ENCODE measurements around the gene ST6GALNAC2. TPM values are rescaled to one million over a fixed set of nuclear protein-coding genes. Genes with fewer than 3 reads are reported as not detected.

The ST6GALNAC2 gene
- polyA plus RNA-seq, 1 donor, result 8.1 TPM

DNA sequence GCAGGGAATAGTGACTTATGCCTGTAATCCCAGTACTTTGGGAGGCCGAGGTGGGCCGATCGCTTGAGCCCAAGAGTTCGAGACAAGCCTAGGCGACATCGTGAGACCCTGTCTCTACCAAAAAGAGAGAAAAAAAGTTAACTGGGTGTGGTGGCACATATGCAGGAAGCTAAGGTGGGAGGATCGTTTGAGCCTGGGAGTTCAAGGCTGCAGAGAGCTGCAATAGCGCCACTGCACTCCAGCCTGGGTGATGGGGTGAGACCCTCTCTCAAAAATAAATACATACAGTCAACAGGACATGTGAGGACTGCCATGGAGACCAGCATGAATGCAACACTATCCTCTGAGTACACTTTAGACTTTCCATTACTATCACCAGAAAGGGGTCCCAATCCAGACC, 15.4 kb upstream of the ST6GALNAC2 start:
- no peak for DNase-seq

DNA sequence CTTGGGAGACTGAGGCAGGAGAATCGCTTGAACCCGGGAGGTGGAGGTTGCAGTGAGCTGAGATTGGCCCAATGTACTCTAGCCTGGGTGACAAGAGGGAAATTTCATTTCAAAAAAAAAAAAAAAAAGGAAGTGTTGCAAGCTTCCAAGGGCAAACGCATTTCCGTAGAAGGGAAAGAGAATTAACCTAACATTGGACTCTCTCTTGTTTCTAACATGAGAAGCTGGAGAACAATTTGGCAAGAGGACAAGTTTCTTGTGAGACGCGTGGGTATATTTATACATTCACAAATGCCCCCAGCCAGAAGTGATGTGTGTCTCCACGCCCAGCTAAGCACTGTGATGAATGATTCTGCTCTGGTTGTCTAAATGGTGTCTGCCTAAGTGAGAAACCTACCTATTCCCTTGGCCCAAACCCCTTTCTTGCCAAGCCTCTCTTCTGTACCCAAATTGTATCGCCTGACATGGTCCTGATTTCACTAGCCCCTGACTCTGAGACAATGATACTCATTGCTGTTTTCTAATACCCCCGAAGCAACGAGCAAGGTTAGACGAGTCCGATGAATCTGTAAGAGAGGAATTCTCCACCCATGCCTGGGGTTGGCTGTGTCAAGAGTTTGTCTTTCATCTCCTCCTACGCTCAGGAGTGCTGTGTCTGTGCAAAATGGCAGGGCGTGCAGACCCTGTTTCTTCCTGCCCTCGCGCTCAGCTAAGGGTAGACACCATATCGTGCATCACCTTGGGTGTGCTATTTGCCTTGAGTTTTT, 14.2 kb upstream of the ST6GALNAC2 start:
- DNase-seq, result no peak

DNA sequence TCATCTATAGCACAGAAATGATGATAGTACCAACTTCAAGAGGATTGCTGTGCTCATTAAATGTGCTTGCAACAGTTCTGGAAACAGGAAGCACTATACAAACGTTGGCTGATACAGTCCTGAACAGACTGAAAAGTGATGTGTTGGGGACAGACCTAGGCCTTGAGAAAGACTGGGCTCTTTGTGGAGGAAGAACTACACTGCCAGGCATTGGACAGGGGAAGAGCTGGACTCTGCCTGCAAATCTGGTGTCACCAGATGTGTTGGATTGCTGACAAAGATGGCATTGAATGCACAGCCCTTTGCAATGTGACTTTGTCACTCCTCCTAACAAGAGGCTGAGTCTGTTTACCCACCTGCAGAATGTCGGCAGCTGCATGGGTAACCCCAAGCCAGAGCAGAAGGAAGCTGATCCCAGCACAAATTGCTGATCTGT, 12.4 kb upstream of the ST6GALNAC2 start:
- no peak for DNase-seq

DNA sequence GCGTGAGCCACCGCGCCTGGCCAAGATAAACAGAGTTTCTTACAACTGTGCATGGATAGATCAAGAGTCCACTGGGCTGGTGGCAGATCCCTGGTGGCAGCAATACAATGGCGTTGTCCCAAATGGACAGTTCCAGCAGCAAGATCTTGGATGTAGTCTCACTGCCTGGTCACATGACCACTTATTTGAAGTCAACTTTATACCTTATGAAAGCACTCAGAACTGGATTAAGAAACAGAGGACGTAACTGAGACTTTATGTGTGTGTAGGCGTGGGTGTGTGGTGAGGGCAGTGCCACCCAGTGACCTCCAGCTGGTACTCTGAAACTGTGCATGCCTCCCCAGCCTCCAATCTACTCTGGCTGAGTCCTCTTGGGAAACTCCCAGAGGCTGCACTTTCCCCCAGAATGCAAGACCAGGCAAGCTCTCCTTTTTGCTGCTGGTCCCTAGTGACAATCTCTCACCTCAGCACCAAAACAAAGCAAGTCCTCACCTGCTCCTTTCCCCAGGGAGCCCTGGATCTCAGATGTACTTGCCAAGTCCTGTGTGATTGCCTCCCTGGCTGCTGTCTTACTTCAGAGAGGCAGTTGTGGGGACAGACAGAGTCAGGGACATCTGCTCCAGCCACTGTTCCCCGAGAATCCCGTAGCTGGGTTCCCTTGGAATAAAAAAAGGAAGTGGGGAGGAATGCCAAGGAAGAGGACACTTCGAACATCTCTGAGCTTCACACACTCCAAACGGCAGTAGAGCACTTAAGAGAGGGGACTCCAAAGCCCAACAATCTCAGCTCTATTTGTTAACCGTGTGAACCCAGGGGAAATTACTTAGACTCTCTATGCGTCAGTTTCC, 11.7 kb upstream of the ST6GALNAC2 start:
- no peak for DNase-seq

DNA sequence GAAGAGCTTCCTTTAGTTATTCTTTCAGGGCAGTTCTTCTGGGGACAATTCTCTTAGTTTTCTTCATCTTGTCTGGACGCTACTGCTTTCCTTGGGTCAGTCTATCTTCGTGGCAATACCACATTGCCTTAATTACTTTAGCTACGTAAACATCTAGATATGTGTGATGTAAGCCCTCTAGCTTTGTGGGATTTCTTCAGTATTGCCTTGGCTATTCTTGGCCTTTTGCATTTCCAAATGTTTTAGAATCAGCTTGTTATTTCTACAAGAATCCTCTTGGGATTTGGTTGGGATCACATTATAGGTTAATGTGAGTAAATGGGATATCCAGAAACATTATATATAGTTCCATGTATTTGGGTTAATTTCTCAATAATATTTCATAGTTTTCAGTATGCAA, 9.0 kb upstream of the ST6GALNAC2 start:
- DNase-seq, result no peak

DNA sequence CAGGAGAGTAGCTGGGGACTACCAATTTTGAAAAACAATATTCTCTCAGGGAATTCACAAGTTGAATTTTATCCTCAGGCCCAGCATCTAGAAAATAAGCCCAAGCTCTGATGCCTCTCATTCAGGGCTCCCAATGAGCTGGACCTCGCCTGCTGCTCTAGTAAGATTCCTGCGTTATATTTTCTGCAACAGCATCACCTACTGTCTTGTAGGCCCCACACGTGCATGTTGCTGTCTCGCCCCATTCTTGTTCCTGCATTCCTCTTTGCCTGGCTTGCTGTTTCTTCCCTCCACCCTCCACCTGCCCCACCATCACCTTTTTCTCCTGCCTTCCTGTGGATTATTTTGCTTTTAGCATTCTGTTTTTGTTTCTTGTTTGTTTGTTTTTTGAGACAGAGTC, 8.3 kb upstream of the ST6GALNAC2 start:
- no peak for DNase-seq

DNA sequence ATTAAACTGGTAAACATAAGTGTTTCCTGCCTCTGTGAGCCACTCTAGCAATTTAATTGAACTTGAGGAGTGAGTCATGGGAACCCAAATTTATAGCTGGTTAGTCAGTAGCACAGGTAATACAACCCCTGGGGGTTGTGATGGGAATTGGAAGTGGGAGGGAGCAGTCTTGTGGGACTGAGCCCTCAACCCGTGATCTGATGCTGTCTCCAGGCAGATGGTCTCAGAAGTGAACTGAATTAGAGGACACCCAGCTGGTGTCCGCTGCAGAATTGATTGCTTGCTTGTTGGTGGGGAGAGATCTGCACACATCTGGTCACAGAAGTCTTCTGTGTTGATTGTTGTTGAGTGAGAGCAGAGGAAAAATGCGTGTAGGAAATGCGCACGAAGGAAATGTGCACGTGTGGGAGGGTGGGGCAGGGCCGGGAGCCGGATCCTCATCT, 7.7 kb upstream of the ST6GALNAC2 start:
- DNase-seq, result no peak

DNA sequence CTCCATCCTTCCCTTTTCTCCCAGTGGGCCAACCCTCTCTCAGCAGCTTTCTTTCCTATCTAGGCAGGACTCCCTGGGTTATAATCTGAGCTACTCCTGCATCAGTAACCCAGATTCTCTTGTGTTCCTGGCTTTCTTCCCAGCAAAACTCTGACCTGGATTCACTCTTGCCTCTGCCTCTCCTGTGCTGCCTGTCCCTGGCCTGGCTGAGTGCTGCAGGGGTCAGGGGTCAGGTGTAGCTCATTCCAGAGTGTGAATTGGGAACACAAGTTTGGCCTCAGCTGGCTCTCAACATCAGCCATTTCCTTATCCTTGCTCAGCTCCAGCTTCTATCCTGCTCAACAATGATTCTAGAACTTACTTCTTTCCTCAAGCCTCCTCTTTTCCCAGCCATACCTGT, 2.5 kb upstream of the ST6GALNAC2 start:
- DNase-seq, result no peak

DNA sequence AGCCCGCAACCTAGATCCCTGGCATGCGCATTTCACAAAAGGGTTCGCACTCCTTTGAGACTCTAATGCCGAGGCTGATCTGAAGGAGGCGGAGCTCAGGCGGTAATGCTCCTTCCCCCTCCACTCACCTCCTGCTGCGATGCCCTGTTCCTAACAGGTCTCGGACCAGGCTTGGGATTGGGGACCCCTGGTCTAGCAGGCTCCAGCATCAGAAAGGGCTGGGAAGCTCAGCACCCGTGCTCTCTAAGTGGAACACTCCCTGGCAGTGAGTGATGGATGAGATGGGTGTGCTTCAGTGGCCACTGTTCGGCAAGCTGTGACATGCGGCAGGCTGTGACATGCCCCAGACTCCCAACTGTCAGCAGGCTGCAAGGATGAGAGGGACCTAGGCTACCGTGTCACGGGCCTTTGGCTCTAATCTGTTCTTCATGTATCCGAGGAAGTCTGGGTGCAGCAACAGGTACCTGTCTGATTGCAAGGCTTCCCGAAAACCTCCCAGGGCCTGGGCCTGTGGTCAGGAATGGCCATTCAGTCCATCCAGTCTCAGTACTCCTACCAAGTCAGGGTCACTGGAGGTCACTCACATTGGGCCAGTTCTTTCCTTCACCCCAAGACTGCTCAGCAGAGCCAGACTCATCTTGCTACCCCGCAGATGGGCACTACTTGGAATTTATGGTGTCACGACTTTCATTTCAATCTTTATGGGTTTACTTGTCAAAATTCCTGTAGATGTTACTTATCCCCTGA, 1.3 kb upstream of the ST6GALNAC2 start:
- DNase-seq, result no peak

DNA sequence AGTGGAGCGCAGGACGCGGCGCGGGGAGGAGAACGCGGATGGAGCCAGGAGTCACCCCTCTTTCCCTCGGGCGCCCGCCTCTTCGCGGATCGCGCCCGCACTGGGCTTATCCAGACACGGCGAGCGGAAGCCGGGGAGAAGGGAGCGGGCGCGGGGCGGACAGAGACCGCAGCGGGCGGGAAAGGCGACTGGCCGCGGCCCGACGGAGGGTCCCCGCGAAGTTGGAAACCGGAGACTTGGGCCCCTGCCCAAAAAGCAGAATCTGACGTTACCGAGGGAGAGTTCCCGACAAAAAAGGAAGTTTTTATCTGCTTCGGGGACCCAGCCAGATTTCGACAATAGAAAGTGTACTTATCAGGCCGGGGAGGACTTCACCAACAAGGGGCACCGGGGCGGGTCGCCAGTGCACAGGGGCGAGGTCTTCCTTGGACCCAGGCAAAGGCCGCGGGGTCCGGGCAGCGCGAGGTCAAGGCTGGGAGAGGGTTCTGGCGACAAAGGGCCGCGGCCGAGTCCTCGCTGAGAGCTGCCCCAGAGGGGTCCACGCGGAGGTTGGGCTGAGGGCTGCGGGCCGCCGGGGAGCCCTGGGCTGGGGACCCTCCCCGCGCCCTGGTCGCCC, 519 bp downstream of the ST6GALNAC2 start:
- DNase-seq, result no peak

DNA sequence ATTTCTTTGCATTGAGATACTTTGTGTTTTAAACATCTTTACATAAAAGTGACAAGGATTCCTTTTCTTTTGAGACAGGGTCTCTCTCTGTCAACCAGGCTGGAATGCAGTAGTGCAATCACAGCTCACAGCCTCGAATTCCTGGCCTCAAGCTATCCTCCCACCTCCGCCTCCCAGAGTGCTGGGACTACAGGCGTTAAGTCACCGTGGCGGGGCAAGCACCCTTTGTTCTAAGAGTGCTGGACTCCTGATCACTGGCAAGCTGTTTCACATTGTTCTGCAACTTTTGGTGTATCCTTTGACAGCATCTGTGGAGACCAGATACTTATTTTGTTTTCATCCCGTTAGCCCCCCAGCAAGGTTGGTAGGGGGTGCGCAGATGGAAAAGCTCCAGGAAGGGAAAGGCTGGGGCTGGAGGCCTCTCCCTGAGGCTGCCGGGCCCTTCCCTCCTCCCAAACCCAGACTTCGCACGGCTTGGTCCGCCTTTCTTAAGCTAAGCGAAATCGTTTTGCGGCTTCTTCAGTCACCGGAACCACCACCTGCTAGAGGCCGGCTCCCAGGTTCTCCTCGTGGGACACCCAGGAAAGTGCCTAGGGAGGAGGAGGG, 1.1 kb downstream of the ST6GALNAC2 start:
- DNase-seq, result no peak

DNA sequence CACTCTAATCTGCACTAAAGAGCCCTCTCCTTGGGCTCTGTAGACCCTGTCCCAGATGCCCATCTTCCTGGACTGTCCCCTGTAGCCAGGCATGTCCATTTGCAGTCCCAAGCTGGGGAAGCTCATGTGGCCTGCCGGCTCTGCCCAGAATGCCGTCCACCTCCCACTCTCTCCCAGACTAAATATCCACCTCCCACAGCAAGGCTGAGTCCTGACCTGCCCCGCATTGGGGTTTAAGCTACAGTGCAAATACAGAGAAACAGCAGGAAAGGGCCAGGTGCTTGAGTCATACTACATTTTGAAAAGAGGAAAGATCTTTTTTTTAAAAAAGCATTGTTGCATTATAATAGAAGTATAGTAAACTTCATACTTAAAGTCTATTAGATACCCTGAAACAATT, 3.0 kb downstream of the ST6GALNAC2 start:
- DNase-seq, result no peak

DNA sequence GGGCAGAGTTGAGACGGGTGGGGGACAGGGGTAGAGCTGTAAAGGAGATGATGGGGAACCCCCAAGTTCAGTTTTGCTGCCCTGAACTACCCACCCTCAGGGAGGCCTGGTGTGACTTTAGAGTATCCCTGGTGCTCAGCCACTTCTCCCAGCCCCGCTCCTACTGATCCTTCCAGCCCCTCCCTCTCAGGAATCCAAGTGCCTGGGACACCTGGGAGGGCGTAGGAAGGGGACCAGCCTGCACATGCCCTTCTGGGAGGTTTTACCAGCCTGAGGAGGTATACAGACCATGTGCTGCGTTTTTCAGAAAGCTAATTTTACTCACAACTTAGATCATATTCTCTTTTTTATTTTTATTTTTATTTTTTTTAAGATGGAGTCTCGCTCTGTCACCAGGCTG, 4.1 kb downstream of the ST6GALNAC2 start:
- no peak for DNase-seq

DNA sequence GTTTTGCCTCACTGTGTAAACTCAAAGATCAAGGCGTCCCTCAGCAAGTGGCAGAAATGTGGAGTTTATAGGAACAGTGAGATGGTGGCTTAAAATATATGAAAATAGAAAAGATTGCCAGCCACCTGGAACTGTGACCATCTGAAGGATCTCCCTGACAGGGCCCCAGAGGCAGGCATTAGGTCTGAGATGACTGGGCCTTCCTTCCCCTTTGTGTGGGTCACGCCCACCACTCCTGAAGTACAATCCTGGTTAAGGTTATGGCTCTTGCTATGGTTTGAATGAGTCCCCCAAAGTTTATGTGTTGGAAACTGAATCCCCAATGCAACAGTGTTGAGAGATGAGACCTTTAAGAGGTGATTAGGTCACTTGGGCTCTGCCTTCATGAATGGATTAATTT, 6.4 kb downstream of the ST6GALNAC2 start:
- no peak for DNase-seq

DNA sequence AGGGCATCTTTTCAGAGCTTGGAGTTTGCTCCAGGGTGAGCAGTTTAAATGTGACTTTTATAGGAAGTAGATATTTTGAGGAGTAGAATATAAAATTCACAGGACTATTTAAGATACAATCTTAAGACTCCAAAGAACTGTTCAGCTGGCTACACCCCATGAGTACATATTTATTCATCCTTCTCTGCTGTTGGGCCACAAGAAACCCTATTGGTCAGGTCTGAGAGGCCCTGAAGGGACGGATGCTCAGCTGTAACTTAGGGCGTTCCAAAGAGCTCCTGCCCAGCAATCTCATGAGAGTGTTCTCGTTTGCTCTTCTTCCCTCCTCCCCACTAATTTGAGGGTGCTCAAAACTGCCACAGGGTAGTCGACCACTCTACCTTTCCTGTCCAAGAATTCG, 7.3 kb downstream of the ST6GALNAC2 start:
- no peak for DNase-seq

DNA sequence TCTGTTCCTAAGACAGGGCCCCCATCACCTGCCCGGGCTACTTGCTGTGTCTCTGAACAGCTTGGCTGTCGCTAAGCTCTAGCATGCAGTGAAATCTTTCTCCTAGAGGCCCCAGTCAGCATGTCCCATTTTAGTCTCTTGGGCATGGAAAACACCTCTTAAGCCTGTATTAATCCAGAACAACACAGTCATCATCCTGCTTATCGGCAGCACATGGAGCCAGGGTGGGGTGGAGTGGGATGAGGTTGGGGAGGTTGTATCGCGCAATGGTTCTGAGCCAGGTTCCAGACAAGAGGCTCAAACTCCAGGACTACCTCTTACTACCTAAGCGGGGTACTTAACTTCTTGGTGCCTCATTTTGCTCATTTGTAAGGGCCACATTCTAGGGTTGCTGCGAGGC, 7.8 kb downstream of the ST6GALNAC2 start:
- no peak for DNase-seq

DNA sequence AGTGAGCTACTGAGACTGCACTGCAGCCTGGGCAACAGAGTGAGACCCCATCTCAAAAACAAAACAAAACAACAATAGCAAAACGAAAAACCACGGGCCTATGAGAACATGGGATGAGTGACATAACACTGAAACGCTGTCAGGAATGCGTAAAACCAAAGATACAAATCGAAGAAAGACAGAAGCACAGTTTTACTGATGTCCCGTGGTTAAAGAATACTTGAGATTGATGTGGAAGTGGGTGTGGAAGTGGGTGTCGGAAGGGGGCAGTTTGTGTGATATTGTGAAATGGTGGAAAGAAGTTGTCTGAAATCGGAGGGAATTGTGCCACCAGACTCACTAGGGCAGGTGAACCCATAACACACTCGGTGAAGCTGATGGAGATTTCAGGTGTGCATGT, 9.5 kb downstream of the ST6GALNAC2 start:
- DNase-seq, result no peak

DNA sequence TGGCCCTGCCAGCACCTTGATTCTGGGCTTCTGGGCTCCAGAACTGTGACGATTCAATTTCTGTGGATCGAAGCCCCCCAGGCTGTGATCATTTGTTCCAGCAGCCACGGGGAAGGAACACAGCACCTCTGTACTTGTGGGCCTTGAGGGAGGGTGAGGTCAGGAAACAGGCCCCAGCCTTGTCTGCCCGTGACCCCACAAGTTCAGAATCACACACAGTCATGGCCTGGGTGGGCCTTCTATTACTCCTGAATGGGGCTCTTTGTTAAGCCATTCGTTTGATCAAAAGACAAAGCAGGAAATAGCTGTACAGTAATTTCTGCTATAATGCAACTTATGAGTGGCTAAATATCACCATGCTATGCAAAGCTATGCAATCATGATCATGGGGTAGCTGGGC, 10.1 kb downstream of the ST6GALNAC2 start:
- DNase-seq, result no peak

DNA sequence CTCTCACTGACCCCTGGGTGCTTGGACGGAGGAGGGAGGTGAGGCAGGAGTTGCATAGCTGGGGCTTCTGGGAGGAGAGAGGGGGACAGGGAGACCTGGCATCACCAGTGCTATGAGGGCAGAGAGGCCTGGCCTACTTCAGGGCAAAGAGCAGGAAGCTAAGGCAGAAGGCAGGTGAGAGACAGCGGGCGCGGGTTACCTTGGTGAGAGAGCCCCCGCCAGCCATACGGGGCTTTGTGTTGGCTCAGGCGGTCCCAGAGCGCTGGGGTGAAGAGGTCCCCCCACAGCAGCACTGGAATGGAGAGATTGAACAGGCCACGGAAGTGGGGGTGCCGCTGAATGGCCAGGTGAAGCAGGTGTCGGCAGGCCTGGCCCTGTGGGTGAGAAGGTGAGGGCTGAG, 11.5 kb downstream of the ST6GALNAC2 start:
- DNase-seq, result no peak

DNA sequence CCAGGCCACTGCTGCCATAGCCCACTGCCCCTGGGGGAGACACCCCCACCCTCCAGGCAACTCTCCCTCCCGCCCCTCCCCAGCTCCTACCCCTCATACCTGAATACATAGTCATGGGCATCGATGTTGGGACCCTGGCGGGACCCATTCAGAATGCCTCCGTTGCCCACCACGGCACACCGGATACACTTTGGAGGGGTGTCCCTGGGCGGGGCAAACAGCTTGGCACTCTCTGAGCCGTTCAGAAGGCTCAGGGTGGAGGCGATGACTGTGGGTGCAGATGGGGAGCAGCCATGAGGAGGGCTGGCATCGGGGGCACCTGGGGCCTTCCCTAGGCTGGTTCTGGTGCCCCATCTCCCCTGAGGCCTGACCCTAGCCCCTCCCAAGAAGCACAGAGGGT, 12.6 kb downstream of the ST6GALNAC2 start:
- no peak for DNase-seq

DNA sequence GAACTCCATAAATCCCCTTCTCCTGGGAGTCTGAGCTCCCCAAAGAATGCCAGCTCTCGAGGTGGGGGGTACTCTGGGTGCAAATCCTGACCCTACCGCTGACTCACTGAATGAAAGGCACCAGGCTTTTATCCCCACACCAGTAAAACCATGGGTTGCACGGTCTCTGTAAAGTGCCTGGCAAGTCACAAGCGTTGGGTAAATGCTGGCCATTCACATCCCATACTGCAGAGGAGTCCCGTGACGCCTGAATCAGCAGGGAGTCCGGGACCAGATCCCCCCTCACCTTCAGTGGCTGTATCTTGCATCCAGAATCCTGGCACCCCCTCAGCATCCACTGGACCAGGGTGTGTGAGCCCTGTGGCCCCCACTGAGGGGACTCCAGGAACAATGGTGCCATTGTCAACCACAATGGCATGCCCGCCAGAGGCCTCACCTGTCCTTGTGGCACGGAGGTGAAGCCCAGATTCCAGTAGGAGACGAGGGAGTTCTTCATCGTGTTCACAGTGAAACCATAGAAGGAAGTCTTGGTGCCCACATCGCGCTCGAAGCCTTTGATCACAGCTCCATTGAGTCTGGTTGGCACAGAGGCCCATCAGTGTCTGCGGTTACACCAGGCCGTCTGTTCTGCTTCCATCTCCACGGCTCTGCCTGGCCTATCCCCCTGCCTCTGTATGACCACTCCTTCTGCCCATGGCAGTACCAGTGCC, 13.3 kb downstream of the ST6GALNAC2 start:
- DNase-seq, result no peak

Measured in left kidney (tissue), 2 donors.